GM21528 (cell line): ENCODE measurements around the gene SP7.

ENCODE experiments used
- ATAC-seq: cut with Tn5 transposase; IDR thresholded peaks from one replicate; pipeline ENCODE4 v1.9.1; 2021; ENCODE audit warnings: mild to moderate bottlenecking, moderate library complexity; ENCODE audit not compliant: unreplicated experiment, low FRiP score

Gene SP7

DNA sequence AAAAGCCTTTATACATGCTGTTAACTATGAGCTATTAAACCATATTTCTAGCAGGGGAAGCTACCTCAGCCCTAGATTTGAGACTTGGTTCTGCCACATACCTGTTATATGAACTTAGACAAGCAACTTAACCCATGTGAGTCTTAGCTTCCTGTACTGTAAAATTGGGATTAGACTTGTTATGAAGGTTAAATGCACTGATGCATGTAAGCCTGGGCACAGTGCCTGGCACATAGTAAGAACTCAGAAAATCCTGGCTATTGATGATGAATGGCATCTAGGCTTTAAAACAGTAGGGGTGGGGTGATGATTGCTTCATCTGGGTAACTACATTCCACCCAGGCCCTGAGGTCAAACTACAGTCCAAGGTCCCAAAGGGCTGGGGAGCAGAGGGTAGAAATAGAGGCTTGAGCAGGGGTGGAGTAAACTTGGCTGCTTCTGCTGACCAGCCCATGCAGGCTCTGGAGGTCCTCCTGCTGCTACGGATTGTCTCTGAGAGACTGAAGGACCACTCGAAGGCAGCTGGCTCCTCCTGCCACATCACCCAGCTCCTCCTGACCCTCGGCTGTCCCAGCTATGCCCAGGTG lies 56.8 kb downstream of the SP7 start:
- no peak for ATAC-seq

DNA sequence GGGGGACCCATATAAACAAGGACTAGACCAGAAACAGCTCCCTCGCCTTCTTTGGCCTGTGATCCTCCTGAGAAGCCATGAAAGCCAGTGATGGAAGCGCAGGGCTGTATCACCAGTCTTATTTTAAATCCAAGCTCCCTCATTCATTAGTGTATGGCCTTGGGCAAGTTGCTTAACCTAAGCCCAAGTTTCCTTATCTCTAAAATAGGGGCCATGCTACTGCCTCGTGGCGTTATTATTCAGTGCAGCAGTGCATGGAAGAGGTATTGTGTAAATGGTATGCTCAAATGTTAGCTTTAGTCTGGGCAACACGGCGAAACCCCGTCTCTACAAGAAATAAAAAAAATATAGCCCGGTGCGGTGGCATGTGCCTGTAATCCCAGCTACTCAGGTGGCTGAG lies 58.2 kb downstream of the SP7 start:
- no peak for ATAC-seq
